AG09309 (cell line): Measurements from ENCODE around the gene NOL7.

Source experiments
- DNase-seq: peaks from one replicate; pipeline ENCODE4 v3.0.0-alpha.2; 2010; ENCODE audit warnings: low read depth
- H3K4me3 ChIP-seq: 2 replicates; pipeline ENCODE4 v1.5.1; 2011; ENCODE audit warnings: mild to moderate bottlenecking, low read depth, low read length, moderate library complexity; ENCODE audit not compliant: control insufficient read depth
- TF ChIP-seq, protein P1 (sequence below): IDR thresholded peaks from 2 replicates; pipeline ENCODE4 v1.5.1; 2011; ENCODE audit warnings: mild to moderate bottlenecking, low read depth, low read length, inconsistent platforms; ENCODE audit not compliant: insufficient read depth, control insufficient read depth; ENCODE audit errors: missing control alignments

Gene NOL7

DNA sequence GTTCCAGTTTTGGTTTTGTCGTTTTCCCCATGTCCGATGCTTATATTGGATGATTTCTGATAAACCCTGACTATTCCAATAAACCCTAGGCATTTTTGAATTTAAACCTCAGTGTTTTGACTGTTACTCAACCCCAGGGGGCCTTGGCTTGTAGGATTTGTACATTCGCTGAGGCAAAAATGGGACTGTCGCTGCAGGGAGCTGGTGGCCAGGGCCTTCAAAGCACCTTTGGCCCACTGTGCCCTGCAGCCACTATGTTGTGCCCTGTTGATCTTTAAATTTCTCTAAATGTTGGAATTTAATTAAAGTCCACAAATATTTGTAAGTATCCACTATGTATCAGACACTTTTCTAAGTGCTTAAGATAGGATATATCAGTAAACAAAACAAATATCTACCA, 9.5 kb upstream of the NOL7 start:
- TF ChIP-seq, protein P1, sequence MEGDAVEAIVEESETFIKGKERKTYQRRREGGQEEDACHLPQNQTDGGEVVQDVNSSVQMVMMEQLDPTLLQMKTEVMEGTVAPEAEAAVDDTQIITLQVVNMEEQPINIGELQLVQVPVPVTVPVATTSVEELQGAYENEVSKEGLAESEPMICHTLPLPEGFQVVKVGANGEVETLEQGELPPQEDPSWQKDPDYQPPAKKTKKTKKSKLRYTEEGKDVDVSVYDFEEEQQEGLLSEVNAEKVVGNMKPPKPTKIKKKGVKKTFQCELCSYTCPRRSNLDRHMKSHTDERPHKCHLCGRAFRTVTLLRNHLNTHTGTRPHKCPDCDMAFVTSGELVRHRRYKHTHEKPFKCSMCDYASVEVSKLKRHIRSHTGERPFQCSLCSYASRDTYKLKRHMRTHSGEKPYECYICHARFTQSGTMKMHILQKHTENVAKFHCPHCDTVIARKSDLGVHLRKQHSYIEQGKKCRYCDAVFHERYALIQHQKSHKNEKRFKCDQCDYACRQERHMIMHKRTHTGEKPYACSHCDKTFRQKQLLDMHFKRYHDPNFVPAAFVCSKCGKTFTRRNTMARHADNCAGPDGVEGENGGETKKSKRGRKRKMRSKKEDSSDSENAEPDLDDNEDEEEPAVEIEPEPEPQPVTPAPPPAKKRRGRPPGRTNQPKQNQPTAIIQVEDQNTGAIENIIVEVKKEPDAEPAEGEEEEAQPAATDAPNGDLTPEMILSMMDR = no peak
- no peak overlapping the region for H3K4me3 ChIP-seq
- no peak for DNase-seq

GRCh38 chr6:13611715-13612114, 3.4 kb upstream of the NOL7 start:
- no peak for DNase-seq
- TF ChIP-seq, protein P1 = no peak
- H3K4me3 ChIP-seq = no peak overlapping the region

GRCh38 chr6:13613029-13613594, 2.0 kb upstream of the NOL7 start:
- TF ChIP-seq, protein P1 = no peak
- DNase-seq = no peak
- H3K4me3 ChIP-seq = no peak overlapping the region

GRCh38 chr6:13614126-13614925, 809 bp upstream of the NOL7 start:
- TF ChIP-seq, protein P1 = no peak
- H3K4me3 ChIP-seq = peak overlapping the region; percentile 66
- no peak for DNase-seq

DNA sequence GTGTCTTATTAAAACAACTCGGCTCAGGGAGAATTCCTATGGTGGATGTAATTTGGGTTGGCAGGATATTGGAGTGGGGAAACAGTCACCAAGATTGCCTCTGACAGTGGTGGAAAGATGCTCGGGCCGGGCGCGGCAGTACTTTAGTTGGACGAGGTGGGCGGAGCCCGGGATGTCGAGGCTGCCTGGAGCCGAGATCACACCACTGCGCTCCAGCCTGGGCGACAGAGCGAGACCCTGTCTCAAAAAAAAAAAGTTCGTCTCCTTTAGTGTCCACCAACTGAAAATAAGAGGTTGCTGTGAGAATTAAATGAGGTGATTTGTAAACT, 621 bp downstream of the NOL7 start:
- H3K4me3 ChIP-seq = peak overlapping the region; percentile 66
- TF ChIP-seq, protein P1 = no peak
- no peak for DNase-seq

DNA sequence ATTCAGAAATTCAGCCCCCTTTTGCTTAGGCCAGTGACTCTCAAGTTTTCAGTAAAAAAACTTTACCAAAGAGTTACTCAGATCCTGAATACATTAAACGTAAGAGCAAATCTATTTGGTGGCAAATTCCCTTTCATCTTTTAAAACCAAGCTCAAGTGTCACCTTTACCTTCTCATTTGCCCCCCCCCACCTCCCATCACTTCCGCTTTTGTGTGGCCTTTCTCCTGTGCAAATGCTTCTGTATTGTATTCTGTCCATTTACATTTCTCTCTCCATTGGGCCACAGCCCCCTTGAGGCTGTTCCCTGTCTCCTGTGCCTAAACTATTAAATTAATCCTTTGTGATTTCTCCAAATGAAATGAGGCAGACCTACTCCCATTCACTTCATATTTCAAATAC, 1.9 kb downstream of the NOL7 start:
- H3K4me3 ChIP-seq = no peak overlapping the region
- no peak for DNase-seq
- TF ChIP-seq, protein P1 = no peak

DNA sequence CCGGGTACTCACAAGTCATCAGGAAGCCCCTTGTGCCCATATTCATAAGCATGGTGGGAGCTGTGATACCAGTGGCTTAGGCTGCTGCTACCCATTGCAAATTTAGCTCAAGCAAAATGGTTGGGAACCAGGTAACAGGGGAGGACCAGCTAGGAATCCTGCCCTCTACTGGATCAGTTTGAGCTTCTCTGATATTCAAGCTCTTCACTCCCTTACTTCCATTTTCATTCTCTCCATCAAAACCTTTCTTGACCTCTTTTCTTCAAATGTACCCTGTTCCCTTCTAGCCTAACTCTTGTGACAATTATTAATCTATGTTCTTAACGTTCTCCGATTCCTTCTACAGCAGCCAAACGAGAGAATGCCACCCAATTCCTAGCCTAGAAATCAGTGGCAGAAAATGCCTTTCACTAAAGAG, 9.7 kb downstream of the NOL7 start:
- TF ChIP-seq, protein P1 = peak; percentile 54
- no peak overlapping the region for H3K4me3 ChIP-seq
- DNase-seq = no peak
